ENCODE data around the gene ZNF808.

- TF ChIP-seq POLR2AphosphoS5 (IDR thresholded peaks at IDR 0.05; ENCODE audit: low read depth, low read length) = no peak
- no peak for TF ChIP-seq TAF1 (IDR thresholded peaks at IDR 0.05; ENCODE audit: borderline replicate concordance, insufficient read depth, low read length)
These were observed 76.2 kb downstream of the ZNF808 start for GRCh38 chr19:52603558-52604207.
